ENCODE data around the gene TRDN.

DNA sequence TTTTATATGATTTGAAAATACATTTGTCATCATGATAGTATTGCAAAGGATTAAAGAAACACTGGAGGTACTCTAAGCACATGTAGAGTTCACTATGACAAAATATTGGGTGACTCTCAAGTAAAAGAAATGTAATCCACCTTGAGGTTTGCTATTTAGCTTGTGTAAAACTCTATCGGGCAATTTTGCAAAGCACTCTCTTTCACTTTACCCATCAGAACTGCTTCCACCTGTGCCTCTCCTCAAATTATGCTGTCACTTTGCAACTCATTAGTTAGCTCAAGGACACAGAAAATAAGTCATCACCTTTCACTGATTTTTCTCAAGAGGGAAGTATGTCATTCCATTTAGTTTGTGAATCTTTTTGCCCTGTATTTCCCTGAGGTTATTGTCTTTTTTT is 14.0 kb downstream of the TRDN start:
- TF ChIP-seq POLR2AphosphoS5 (IDR thresholded peaks at IDR 0.05) (no peak), POLR2A (IDR thresholded peaks at IDR 0.05) (no peak)
- TF ChIP-seq, protein P1, sequence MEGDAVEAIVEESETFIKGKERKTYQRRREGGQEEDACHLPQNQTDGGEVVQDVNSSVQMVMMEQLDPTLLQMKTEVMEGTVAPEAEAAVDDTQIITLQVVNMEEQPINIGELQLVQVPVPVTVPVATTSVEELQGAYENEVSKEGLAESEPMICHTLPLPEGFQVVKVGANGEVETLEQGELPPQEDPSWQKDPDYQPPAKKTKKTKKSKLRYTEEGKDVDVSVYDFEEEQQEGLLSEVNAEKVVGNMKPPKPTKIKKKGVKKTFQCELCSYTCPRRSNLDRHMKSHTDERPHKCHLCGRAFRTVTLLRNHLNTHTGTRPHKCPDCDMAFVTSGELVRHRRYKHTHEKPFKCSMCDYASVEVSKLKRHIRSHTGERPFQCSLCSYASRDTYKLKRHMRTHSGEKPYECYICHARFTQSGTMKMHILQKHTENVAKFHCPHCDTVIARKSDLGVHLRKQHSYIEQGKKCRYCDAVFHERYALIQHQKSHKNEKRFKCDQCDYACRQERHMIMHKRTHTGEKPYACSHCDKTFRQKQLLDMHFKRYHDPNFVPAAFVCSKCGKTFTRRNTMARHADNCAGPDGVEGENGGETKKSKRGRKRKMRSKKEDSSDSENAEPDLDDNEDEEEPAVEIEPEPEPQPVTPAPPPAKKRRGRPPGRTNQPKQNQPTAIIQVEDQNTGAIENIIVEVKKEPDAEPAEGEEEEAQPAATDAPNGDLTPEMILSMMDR (IDR thresholded peaks at IDR 0.05): no peak

Data from breast epithelium (tissue), 3 donors.